Activated effector memory CD4-positive, alpha-beta T cell treated with anti-CD3 and anti-CD28 coated beads, Interleukin-2, amount 50 U/mL, for 16 hours (primary cell): ENCODE measurements around the gene SLC6A11.

Experiments used
- DNase-seq: peaks from one replicate; pipeline ENCODE4 v3.0.0-alpha.2; 2020

SLC6A11 gene

GRCh38 chr3:10985181-10985580 lies 169.2 kb downstream of the SLC6A11 start:
- DNase-seq = no peak

DNA sequence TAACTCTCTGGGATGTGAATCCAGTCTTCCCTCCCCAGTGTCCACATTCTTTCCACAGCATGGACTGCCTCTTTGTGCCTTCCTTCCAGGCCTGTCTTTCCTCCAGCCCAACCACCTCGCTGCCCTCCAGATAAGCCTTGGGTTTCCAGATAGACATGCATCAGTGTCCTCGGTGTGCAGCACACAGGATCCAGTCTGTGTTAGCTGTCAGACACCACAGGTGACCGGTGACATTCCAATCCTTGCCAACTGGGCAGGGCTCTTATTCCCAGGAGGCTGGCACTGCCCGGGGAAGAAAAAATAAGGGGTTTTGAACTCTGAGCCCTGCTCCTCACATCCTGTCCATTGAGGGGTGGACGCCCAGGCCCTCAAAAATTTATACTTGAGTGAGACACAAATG lies 170.6 kb downstream of the SLC6A11 start:
- DNase-seq = no peak

- no peak for DNase-seq
Measured at GRCh38 chr3:10988001-10988665, 172.1 kb downstream of the SLC6A11 start.

GRCh38 chr3:10988991-10989484 lies 173.0 kb downstream of the SLC6A11 start:
- no peak for DNase-seq
